GM21717 (cell line): ENCODE results near the gene NAT9.
A peak's percentile ranks its signal among the peaks of the same experiment; 100 is the strongest.

Experiments
- ATAC-seq: cut with Tn5 transposase; IDR thresholded peaks from one replicate; pipeline ENCODE4 v1.9.1; 2021; ENCODE audit warnings: mild to moderate bottlenecking, moderate library complexity; ENCODE audit not compliant: unreplicated experiment

NAT9 gene

DNA sequence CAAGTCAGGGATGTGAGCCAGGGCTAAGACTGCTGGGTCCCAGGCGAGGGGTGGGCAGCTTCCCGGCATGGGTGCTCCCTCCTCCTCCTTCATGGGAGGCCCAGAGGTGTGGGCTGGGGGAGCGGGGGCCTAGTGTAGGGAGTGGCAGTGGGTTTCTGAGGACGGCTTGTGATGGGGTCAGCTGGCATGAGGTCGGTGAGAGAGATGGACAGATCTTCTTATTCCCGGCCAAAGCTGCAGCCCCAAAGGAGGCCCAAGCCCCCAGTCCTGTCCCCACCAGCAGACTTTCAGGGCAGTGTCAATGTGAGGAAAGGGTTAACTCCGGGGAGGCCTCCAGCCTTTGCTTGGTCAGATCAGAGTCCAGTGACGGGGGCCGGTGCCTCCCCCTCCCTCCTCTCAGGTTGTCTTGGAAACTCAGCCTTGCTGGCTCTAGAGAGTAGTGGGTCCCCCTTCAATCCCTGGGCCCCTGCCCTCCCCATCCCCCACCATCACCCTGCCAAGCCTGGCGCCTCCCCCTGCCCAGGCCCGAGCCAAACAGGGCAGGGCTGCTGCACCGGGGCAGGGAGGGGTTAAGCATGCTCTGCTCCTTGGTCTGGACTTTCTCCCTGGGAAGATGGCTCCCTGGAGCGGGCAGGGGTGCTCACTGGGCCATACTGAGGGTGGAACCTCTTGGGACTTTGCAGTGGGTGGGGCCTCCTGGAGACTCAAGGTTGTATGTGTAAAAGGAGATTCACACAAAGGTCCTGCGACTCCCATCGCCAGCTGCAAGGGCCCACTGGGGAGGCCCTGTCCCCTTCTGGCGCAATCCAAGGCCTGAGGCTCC, 12.4 kb downstream of the NAT9 start:
- ATAC-seq: no peak

DNA sequence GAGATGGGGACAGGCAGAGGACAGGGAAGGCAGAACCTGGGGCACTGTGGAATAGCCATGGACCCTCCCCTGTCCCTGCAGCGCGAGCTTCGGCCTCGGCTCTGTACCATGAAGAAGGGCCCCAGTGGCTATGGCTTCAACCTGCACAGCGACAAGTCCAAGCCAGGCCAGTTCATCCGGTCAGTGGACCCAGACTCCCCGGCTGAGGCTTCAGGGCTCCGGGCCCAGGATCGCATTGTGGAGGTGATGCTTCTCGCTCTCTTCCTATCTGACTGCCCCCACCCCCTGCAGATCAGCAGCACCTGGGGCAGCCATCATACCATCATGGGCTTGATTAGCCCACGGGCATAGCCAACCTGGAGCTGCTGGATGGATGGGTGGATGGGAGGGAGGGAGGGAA, 14.2 kb downstream of the NAT9 start:
- ATAC-seq: no peak

DNA sequence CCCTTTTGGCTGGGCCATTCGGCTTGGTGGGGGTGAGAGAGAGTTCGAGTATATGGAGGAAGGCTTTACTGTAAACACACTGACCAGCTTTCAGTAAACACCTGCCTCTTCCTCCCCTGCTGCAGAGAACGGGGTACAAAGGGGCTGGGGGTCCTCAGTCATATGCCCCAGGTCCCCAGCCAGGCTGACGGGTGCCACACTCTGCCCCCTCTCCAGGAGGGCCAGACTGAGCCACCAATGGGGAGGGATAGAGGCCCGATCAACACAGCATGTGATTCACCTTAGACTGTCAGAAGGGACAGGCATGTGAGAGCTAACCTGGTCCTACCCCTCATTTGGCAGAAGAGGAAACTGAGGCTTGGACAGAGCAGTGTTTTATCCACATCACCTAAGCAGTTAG, 14.7 kb downstream of the NAT9 start:
- ATAC-seq: no peak

DNA sequence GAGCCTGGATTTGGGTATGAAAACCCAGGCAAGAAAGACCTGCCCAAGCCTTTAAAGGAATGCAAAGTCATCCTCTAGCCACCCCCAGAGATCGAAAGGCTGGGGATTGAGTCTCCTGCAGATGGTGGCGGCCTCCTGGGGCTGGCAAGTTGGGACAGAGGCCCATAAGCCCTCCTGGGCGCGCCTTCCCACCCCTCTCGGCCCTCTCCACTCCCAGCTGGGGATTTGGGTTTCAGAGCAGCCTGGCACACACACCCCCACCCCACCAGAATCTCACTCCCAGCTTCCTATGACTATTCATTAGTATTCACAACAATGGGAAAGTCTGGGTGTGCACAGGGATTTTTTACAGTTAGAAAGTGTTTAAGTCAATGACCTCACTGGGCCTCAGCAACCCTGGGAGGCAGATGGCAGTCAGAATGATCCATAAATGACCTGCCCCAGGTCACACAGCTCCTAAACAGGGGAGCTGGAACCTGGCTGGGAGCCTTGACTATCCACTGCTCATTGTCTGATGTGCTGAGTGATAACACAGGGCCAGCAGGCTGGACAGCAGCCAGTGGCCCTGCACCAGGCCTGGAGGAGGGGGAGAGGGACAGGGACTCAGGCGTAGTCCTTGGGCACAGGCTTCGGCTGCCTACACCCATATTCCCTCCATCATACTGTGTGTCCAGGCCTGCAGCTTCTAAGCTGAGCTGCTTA, 15.6 kb downstream of the NAT9 start:
- no peak for ATAC-seq

DNA sequence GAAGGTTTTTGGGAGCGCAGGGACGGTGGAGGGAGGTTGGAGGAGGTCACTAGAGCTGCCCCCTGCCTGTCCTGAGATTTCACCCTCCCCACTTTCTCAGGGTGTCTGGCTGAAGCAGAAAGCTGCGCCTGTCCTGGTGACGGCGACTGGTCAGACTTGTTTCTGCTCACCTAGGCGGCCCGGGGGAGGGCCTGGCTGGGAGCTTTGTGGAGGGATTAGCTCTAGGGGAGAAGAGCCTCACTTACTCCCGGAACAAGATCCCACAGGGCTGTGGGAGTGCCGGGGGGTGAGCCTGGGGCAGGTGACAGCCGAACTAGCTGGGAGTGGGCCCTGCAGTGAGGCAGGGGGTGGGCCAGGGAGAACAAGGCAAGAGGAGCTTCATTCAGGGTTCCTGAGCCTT, 16.2 kb downstream of the NAT9 start:
- no peak for ATAC-seq

DNA sequence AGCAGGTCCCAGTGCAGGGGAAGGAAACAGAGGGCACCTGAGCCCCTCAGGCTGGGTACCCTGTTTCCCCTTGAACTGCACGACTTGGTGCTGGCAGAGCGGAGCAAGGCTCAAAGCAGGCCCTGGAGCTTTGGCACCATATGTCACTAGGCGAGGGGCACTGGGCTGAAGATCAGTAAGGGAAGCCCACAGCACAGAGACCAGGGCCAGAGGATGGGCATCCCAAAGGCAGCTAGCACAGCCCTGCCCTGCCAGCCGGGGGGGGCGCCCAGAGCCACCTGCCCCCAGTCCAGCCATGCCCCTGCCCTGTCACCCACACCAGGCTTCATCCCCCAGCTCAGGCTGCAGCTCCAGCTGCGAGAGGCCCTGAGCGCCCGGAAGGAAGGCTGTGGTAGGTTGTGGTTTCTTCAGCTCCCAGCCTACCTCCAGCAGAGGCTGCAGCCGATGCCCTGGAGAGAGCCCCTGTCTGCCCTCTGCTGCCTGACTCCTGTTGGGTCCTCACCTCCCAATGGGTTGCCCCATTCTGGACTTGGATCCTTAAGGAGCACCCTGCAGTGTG, 16.8 kb downstream of the NAT9 start:
- ATAC-seq: no peak

DNA sequence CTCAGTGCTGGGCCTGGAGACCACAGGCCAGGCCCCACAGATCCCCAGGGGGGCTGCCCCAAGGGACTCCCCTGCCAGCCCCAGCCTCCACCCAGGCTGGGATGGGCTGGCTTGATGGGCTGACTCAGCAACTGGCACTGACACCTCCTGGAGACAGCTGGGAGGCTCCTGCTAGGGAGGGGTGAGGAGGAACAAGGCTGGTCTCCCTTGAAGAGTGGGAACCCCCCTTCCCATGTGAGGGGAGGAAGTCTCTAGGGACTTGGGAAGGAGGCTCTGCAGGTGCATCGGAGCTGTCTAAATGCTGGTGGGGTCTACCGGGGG, 17.3 kb downstream of the NAT9 start:
- ATAC-seq: no peak

DNA sequence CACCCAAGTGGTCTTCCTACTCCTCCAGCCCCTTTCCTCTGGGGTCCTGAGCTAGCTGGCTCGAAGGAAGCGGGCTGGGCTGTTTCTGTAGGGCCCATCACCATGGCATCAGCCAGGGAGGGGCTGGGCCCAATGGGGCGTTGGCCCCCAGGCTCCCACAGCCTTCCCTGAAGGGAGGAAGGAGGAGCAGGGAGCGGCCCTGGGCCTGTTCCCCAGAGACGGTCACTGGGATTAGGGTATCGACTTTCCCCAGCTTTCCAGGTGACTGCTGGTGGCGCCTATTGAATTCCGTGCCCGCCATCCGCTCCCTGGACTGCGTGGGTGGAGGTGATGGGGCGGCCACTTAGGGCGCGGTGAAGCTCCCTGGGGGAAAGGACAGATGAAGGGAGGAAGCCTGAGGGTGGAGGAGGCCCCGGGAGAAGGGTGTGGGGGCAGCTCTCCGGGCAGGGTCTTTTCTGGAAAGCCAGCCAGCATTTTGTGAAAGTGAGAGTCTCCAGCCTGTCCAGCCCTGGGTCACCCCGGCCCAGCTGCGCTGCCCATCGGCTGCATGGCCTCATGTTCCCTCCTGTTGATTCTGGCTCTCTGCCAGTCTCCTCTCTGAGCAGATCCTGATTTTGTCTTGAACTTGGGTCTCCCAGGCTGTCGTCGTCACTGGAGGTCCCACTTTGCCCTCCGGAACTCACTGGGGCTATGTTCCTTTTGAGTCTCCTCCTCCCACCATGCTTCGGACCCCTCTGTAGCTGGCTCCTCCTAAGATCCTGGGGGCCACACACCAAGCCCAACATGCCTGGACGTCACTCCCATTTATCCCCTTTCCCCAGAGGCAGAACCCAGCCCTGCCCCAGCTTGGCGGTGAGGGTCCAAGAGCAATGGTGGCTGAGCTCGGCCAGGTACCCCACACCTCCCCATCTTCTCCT, 18.0 kb downstream of the NAT9 start:
- no peak for ATAC-seq

DNA sequence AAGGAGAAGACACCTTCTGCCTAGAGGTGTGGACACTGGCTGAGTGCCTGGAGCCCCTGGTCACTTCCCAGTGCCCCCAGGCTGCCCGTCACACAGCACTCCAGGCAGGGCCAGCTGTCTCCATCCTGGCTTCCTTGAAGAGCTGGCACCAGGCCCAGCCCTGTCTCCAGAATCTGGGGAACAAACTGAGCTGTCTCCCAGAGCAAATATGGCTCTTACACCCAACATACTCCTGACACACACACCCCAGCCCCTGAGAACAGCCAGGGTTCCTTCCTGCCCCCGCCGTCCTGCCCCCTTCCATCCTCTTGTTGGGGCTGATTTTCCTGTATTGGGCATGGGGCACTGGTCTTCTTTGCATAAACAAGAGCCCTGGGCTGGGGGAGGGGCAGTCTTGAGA, 18.6 kb downstream of the NAT9 start:
- ATAC-seq: no peak

DNA sequence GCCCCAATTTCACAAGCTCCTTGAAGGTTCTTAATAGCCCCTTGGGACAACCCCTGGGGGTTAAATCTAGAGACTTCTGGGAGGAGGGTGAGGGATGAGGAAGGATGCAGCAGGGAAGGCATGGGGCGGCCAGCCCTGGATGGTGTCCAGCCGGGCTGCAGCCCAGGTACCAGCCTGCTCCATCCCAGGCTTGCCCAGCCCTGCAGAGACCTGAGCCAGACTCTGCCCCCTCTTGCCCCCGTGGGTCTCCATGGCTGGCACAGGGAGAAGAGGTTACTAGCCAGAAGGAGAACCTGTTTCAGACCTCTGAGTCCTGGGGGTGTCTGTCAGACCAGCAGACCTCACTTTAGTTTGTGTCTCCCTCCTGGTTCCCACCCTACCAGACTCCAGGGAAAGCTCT, 19.3 kb downstream of the NAT9 start:
- ATAC-seq: no peak

DNA sequence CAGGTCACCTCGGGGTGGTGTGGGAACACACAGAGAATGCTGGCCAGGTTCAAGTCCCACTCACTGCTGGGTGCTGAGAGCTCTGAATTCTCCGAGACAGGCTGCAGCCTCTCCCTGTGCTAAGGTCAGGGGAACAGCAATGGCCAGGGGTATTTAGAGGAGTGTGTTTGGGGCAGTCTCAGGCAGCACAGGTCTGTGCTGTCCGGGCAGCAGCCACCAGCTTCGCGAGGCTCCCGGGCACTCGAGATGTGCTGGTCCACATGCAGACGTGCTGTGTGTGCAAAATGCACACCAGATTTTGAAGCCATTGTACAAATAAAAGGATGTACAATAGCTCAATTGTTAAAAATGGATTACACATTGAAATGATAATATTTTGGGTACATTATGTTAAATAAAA, 20.6 kb downstream of the NAT9 start:
- ATAC-seq: no peak

DNA sequence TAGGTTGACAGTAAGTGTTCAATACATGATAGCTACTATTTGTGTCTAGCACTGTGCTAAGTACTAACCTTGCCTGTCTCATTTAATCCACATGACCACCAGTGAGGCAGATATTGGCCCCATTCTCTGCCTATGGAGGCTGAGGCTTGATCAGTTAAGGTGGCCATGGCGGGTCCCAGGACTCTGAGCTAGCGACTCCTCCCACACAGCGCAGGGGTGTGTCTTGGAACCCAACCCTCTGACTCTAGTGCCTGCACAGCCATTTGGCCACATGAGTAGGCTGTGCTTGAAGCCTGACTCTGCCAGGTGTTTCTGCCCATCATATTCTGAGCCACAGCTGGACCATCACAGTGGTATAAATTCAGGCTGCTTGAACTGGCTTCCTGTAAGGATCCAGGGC, 21.3 kb downstream of the NAT9 start:
- ATAC-seq: no peak

DNA sequence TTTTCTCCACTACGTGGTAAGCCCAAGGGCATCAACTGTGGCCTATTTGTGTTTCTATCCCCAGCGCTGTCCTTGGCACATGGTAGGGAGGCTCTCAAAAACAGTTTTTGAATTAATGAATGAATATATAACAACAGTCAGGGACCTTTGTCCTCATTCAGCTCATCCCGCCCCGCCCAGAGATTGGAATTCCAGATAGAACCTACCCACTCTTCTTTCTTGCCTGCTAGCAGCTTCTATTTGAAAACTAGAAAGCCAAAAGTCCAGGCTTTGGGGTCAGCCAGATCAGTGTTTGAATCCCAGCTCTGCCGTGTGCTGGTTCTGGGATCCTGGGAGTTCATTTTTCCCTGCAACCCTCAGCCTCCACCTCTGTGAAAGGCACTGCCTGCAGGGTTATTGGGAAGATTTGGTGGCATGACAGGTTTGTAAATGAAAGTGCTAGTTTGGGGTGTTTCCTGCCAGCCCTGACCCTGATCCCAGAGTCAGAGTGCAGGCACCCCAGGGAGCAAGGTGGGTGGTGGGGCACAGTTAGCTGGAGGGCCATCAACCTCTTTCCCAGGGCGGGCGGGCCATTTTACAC, 23.2 kb downstream of the NAT9 start:
- ATAC-seq: no peak

DNA sequence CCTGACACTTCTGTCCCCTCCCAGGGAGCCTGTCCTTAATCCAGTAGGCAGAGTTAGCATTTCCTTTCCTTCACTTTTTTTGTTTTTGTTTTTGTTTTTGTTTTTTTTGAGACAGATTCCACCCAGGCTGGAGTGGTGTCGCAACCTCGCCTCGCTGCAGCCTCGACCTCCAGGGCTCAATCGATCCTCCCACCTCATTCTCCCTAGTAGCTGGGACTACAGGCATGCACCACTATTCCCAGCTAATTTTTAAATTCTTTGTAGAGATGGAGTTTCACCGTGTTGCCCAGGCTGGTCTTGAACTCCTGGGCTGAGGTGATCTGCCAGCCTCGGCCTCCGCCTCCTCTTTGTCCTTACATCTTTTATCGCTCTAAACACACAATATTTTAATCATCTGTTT, 23.7 kb downstream of the NAT9 start:
- ATAC-seq: no peak

DNA sequence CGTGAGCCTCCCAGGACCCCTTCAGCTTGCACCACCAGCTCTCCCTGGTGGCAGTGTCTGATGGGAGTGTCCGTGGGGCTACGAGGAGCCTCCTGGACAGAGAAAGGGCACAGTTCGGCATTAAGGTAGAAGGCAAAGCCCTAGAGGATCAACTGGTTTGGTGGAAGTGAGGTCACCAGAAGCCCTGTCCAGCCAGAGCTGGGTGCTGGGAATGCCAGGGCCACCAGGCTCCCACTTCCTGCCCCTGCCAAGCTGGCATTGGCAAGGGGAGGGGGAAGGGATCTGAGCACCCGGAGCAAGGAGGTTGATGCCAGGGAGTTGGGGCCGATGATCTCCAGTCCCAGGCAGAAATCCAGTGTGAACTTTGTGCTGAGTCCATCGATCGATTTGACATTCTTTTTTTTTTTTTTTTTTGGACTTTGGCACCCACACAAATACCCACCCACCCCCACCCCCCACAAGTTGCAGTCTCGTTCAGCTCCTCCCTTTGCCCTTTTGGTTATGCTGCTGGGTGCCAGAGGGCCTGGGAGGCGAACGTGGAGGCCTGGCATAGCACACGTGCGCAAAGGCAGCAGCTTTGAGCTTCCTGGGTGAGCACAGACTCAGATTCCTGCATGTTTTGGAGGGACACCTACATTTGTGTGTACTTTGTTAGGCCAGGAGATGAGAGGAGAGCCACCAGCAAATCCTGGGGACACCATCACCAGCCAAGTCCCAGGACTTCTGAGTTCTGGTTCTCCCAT, 25.6 kb downstream of the NAT9 start:
- no peak for ATAC-seq

DNA sequence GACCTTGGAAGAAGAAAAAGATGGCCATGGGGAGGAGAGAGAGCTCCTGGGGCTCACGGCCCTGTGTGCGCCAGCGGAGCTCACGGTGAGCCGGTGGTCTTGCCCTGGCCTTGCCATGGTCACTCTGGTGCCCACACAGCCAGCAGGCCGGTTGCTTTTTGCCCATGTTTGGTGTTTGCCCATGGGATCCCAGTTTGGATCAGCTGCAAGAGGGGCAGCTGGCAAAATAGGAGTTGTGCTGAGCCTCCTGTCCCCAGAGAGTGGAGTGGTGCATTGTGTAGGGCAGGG, 26.2 kb downstream of the NAT9 start:
- no peak for ATAC-seq

DNA sequence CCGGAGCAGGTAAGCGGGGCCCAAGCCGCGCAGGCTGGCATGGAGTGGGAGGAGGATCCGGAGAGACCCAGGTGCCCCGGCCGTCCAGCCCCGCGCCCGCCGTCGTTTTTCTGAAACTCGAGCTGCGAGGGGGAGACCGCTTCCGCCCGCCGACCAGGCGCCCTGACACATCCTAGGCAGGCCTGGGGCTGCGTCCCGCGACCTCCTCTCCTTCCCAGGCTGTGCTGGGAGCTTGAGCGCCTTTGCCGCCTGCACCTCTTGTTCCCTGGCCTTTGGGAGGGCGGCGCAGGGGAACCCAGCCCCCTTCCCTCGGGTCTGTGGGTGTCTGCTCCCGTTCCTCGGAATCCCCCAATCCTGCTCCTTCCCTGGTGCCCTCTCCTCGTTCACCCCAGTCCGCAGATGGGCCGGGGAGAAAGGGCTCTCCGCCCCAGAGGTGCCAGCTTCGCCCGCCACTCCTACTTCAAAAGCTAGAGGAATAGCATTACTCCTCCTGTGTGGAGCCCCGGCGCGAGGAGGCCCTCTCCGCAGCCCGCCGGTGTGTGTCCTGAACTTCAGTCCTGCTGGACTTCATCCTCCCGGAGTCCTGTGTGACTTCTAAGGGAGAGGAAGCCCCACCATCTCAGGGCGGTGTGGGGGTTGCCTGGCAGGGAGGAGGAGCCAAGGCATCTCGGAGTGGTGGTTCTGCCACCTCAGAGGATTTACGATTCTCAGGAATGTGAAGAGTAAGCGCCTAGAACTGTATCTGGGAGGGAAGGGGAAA, 26.7 kb downstream of the NAT9 start:
- ATAC-seq: peak; percentile 2

DNA sequence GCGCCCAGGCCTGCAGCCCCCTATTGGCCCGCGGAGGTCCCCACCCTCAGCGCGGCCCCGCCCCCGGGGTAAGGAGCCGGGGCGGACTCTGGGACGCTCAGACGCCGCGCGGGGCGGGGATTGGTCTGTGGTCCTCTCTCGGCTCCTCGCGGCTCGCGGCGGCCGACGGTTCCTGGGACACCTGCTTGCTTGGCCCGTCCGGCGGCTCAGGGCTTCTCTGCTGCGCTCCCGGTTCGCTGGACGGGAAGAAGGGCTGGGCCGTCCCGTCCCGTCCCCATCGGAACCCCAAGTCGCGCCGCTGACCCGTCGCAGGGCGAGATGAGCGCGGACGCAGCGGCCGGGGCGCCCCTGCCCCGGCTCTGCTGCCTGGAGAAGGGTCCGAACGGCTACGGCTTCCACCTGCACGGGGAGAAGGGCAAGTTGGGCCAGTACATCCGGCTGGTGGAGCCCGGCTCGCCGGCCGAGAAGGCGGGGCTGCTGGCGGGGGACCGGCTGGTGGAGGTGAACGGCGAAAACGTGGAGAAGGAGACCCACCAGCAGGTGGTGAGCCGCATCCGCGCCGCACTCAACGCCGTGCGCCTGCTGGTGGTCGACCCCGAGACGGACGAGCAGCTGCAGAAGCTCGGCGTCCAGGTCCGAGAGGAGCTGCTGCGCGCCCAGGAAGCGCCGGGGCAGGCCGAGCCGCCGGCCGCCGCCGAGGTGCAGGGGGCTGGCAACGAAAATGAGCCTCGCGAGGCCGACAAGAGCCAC, 27.4 kb downstream of the NAT9 start, which contains the start of gene NHERF1:
Gene NHERF1, plus strand, starts transcription at position 100 of the 750 bp plus-strand sequence. Its CDS starts 219 bp downstream, at position 319.
- ATAC-seq: peak; percentile 87

DNA sequence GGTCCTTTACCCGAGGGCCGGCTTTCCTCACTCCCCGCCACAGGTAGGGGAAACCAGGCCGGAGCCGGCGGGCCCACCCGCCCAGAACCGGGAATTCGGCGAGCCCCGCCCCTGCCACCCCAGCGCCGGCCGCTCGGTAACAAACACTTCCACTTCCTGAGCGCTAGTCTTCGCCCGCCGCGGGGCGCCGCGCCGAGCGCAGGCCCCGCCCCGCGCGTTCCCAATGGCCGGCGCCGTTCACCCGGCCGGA, 27.9 kb downstream of the NAT9 start:
- no peak for ATAC-seq
